Limb (tissue), 2 donors: ENCODE data around the gene HLA-DOB.
A peak's percentile ranks its signal among the peaks of the same experiment; 100 is the strongest.
"Not testable (repeated sequence)": the region's sequence is repeated elsewhere in the genome, so short reads cannot be mapped to it uniquely, and the experiment has no call there.

Experiments used
- DNase-seq, 2 donors: peaks; one replicate each; pipeline ENCODE4 v3.0.0-alpha.2; 2016; ENCODE audit errors: extremely low spot score in 2 of 2

Gene HLA-DOB

GRCh38 chr6:32815115-32815514 is 1.7 kb downstream of the HLA-DOB start:
- no peak for DNase-seq

GRCh38 chr6:32814145-32814544 is 2.7 kb downstream of the HLA-DOB start:
- no peak for DNase-seq

GRCh38 chr6:32809171-32809570 is 7.6 kb downstream of the HLA-DOB start:
- DNase-seq, result no peak

GRCh38 chr6:32807020-32807580 is 9.7 kb downstream of the HLA-DOB start:
- DNase-seq, result no peak

- DNase-seq, result not testable (repeated sequence)
These were observed 11.4 kb downstream of the HLA-DOB start for GRCh38 chr6:32805404-32805803.

GRCh38 chr6:32803416-32803815 is 13.4 kb downstream of the HLA-DOB start:
- no peak for DNase-seq

GRCh38 chr6:32799740-32800139 is 17.1 kb downstream of the HLA-DOB start:
- DNase-seq, result no peak

- no peak for DNase-seq
These were observed 17.6 kb downstream of the HLA-DOB start for GRCh38 chr6:32799168-32799567.

GRCh38 chr6:32796848-32797776 is 19.7 kb downstream of the HLA-DOB start:
- peak; percentile 79 to 85 for DNase-seq

GRCh38 chr6:32794510-32794909 is 22.3 kb downstream of the HLA-DOB start:
- DNase-seq, result no peak

GRCh38 chr6:32792901-32793435 is 23.8 kb downstream of the HLA-DOB start:
- no peak for DNase-seq

- DNase-seq, result no peak
These were observed 26.5 kb downstream of the HLA-DOB start for GRCh38 chr6:32790306-32790705.

- peak; percentile 42 to 61 for DNase-seq
These were observed 30.8 kb downstream of the HLA-DOB start for GRCh38 chr6:32785781-32786533.

GRCh38 chr6:32782923-32783322 is 33.9 kb downstream of the HLA-DOB start:
- DNase-seq, result not testable (repeated sequence)

- DNase-seq, result no peak
These were observed 37.8 kb downstream of the HLA-DOB start for GRCh38 chr6:32779036-32779435.

- no peak for DNase-seq
These were observed 41.7 kb downstream of the HLA-DOB start for GRCh38 chr6:32775071-32775470.

GRCh38 chr6:32774426-32774825 is 42.4 kb downstream of the HLA-DOB start:
- DNase-seq, result no peak

GRCh38 chr6:32772656-32773055 is 44.1 kb downstream of the HLA-DOB start:
- no peak for DNase-seq

- DNase-seq, result no peak
These were observed 52.8 kb downstream of the HLA-DOB start for GRCh38 chr6:32764048-32764447.

- no peak for DNase-seq
These were observed 53.4 kb downstream of the HLA-DOB start, which contains the start of gene HLA-DQB2 for GRCh38 chr6:32763421-32763820. HLA-DQB2 (minus strand) TSS chr6:32763532; CDS start chr6:32763470, 62 bp downstream.
